Measurements from ENCODE around the gene SDS. TPM values are rescaled to one million over a fixed set of nuclear protein-coding genes. Genes with fewer than 3 reads are reported as not detected.

Gene SDS
- total and polyA plus RNA-seq, 2 experiments from 2014 or later, result not detected

GRCh38 chr12:113422030-113422885, 18.6 kb upstream of the SDS start, which contains the start of gene SDSL:
SDSL (plus strand) TSS chr12:113422380; CDS start chr12:113427983, 5,603 bp downstream.
- in situ Hi-C loops (cut with MboI), result loop anchor here (10.0 kb wide), 1 partner anchor 227 kb away; no protein-coding TSS in a partner anchor
- DNase-seq, result peak; percentile 89
- H3K4me1 ChIP-seq (ENCODE audit: insufficient read depth), result 0 out of 2 replicates have a peak, but pooled peaks cover 5% of the 10 kb centered on the region
- peak within 1 kb of the TSS; percentile 78 for H3K4me3 ChIP-seq
- peak within 1 kb of the TSS; percentile 5; the same call in 1 of the 2 replicates for H3K27ac ChIP-seq
- peak within 1 kb of the TSS; percentile 91 for H3K4me2 ChIP-seq (ENCODE audit: unreplicated experiment)
- peak within 1 kb of the TSS; percentile 77 for H2AFZ ChIP-seq
- WGBS, 2 experiments (ENCODE audit: low coverage in 1 of 2, low lambda C conversion rate in 2 of 2, missing lambda C conversion rate in 2 of 2), result 3 to 4% methylated on average over 12 to 13 of the region's 13 CpGs
- no peaks in the 10 kb centered on the region for H3K27me3 ChIP-seq (replicated peaks; ENCODE audit: insufficient read depth)
- no peak for TF ChIP-seq EZH2 (IDR thresholded peaks at IDR 0.05; ENCODE audit: insufficient read depth, poor library complexity, severe bottlenecking)
- TF ChIP-seq EZH2phosphoT487 (IDR thresholded peaks at IDR 0.05; ENCODE audit: insufficient read depth, low read depth), result no peak
- no peaks in the 10 kb centered on the region for H3K9me3 ChIP-seq (ENCODE audit: low read depth)
- H3K9ac ChIP-seq, result peak within 1 kb of the TSS; percentile 87
- no peaks in the 10 kb centered on the region for H4K20me1 ChIP-seq (ENCODE audit: insufficient read depth)
- H3F3A ChIP-seq (ENCODE audit: insufficient read depth), result no peaks in the 10 kb centered on the region
- no peaks in the 10 kb centered on the region for H3K79me2 ChIP-seq (ENCODE audit: insufficient read depth)
- H3K9me2 ChIP-seq (ENCODE audit: insufficient read depth), result no peaks in the 10 kb centered on the region
- H3K36me3 ChIP-seq (ENCODE audit: low read depth), result no peaks in the 10 kb centered on the region

GRCh38 chr12:113420996-113421595, 17.4 kb upstream of the SDS start:
- Histone ChIP-seq H3K36me3 (ENCODE audit: low read depth) (no peaks in the 10 kb centered on the region), H3K27ac (no peak overlapping the region), H3K4me2 (ENCODE audit: unreplicated experiment) (no peak overlapping the region), H3K9me2 (ENCODE audit: insufficient read depth) (no peaks in the 10 kb centered on the region), H3K9me3 (ENCODE audit: low read depth) (no peaks in the 10 kb centered on the region), H3K9ac (no peak overlapping the region), H3F3A (ENCODE audit: insufficient read depth) (no peaks in the 10 kb centered on the region), H3K4me1 (ENCODE audit: insufficient read depth) (0 out of 2 replicates have a peak, but pooled peaks cover 5% of the 10 kb centered on the region), H2AFZ (peak overlapping the region; percentile 77; the same call in 1 of the 2 replicates), H3K79me2 (ENCODE audit: insufficient read depth) (no peaks in the 10 kb centered on the region), H3K27me3 (replicated peaks; ENCODE audit: insufficient read depth) (no peaks in the 10 kb centered on the region), H3K4me3 (no peak overlapping the region), H4K20me1 (ENCODE audit: insufficient read depth) (no peaks in the 10 kb centered on the region)
- in situ Hi-C loops (cut with MboI), result loop anchor here (10.0 kb wide), 1 partner anchor 226 kb away; no protein-coding TSS in a partner anchor
- 44 to 64% methylated on average over 2 of the region's 2 CpGs for WGBS, 2 experiments (ENCODE audit: low coverage in 1 of 2, low lambda C conversion rate in 2 of 2, missing lambda C conversion rate in 2 of 2)
- no peak for DNase-seq
- TF ChIP-seq EZH2 (IDR thresholded peaks at IDR 0.05; ENCODE audit: insufficient read depth, poor library complexity, severe bottlenecking) (no peak), EZH2phosphoT487 (IDR thresholded peaks at IDR 0.05; ENCODE audit: insufficient read depth, low read depth) (no peak)

GRCh38 chr12:113418213-113418879, 14.7 kb upstream of the SDS start:
- TF ChIP-seq EZH2phosphoT487 (IDR thresholded peaks at IDR 0.05; ENCODE audit: insufficient read depth, low read depth) (no peak), EZH2 (IDR thresholded peaks at IDR 0.05; ENCODE audit: insufficient read depth, poor library complexity, severe bottlenecking) (no peak)

More at GRCh38 chr12:113418213-113418879, 14.7 kb upstream of the SDS start:
- Histone ChIP-seq H3K79me2 (ENCODE audit: insufficient read depth) (no peaks in the 10 kb centered on the region), H3K4me1 (ENCODE audit: insufficient read depth) (0 out of 2 replicates have a peak, but pooled peaks cover 5% of the 10 kb centered on the region), H3K4me3 (no peak overlapping the region), H3K9me2 (ENCODE audit: insufficient read depth) (no peaks in the 10 kb centered on the region), H3F3A (ENCODE audit: insufficient read depth) (no peaks in the 10 kb centered on the region), H3K9ac (no peak overlapping the region), H3K4me2 (ENCODE audit: unreplicated experiment) (no peak overlapping the region), H4K20me1 (ENCODE audit: insufficient read depth) (no peaks in the 10 kb centered on the region), H3K27ac (no peak overlapping the region), H3K27me3 (replicated peaks; ENCODE audit: insufficient read depth) (no peaks in the 10 kb centered on the region), H3K9me3 (ENCODE audit: low read depth) (no peaks in the 10 kb centered on the region), H2AFZ (no peak overlapping the region), H3K36me3 (ENCODE audit: low read depth) (no peaks in the 10 kb centered on the region)
- WGBS, 2 experiments (ENCODE audit: low coverage in 1 of 2, low lambda C conversion rate in 2 of 2, missing lambda C conversion rate in 2 of 2), result 38 to 39% methylated on average over 13 of the region's 13 CpGs
- in situ Hi-C loops (cut with MboI), result no loop called here
- DNase-seq, result peak; percentile 10
